HG02885 (cell line): ENCODE data around the gene TSHZ2.

Experiments used
- ATAC-seq: cut with Tn5 transposase; IDR thresholded peaks from one replicate; pipeline ENCODE4 v1.9.1; 2021; ENCODE audit warnings: mild to moderate bottlenecking; ENCODE audit not compliant: unreplicated experiment, poor library complexity

TSHZ2 gene

GRCh38 chr20:53055367-53056067 is 83.4 kb downstream of the TSHZ2 start:
- no peak for ATAC-seq

DNA sequence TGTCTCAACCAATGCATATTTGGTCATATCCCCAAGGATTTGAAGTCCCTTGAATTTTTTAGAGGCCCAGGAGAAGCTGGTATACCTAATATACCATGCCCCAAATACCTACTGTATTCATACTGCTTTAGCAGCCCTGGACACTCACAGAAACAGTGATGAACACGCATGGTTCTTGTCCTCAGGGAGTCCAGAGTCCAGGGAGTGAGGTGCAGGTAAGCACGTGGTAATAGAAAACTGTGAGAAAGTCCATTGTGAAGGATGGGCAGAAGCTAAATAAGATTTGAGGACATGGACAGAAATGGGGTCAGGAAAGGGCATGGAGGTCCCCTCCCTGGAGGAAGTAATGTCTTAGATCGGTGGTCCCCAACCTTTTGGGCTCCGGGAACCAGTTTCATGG is 85.4 kb downstream of the TSHZ2 start:
- no peak for ATAC-seq

DNA sequence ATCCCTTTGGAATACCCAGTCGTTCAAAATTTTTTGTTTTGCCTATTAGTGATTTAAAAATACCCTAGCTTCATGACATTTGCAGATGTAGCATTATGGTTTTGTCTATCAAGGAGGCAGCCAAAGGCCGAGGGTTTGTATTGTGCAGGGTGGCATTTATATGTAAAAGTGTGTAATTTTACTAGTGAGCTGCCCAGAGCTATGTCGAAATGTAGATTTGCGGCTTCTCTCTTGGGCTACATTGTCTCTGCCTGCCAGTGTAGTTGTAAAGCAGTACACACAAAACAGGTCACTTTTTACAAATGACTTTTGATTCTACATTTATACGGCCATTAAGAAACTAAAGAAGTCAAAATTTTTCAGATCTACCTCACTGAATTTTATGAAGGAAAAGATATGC is 87.7 kb downstream of the TSHZ2 start:
- ATAC-seq = no peak

- ATAC-seq = no peak
Measured at GRCh38 chr20:53061192-53062108, 89.3 kb downstream of the TSHZ2 start.

DNA sequence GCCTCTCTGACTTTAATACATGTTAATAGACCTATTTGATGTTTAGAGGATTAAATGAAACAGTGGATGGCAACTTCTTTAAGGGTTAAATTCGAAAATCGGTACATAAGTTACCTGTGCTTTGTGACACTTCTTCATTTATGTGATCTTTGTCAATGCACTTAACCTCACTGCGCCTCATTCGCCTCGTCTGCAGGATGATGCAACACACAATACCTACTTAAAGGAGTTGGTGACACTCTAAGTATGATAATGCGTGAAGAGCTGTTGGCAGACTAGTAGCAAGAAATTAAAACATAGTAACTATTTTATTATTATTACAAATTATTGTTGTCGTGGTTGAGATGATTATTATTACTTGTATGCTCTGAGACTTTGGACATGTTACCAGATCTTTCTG is 92.8 kb downstream of the TSHZ2 start:
- no peak for ATAC-seq

GRCh38 chr20:53068241-53068640 is 96.1 kb downstream of the TSHZ2 start:
- ATAC-seq = no peak

DNA sequence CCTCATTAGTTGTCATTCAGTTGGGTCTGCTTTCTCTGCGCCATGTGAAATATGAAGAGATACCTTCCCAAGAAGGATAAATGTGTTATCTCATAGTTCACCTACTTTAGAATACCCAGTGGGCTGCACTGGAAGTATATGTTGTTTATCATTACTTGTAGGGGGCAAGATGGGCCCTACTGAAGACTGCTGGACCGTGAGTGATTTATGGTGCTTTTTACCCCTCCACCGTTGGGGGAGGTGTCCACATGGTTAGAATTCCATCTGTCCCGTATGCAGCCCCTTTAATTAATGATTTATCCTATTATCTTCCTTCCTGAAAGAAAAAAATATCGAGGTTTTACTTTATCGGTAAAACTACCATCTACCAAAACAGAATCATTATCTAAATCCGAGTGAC is 97.0 kb downstream of the TSHZ2 start:
- no peak for ATAC-seq

DNA sequence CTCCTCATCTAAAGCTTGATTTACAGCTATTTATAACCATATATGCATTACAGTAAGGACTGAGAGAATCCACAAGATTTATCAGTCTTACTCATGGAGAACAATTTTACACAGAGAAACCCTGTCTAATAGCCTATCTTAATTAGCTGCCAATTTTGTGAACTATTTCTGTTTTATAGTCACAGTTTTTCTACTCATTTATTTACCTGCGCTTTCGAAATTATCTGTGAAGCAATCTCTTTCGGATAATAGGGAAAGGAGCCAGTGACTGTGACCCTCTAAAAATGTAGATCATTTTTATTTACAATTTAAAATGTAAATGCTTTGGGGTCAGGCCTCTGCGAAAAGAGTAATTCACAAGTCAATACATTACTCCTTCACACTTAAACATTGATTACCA is 98.1 kb downstream of the TSHZ2 start:
- no peak for ATAC-seq

GRCh38 chr20:53070706-53071392 is 98.7 kb downstream of the TSHZ2 start:
- peak; percentile 59 for ATAC-seq

DNA sequence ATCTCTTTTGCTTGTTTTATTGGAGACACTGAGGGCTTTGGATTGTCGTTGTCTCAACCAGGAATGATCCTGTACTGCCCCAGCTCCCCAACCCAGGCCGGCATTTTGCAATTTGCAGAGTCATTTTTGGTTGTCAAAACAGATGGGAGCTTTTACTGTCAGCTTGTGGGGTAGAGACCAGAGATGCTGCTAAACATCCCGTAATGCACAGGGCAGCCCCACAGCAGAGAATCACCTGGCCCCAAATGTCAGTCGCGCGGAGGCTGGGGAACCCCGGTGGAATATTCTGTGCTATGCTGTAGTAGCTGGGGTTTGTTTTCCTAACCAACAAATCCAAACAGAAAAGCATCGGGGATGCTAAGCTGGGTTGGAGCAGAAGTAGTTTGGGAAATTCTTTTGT is 99.7 kb downstream of the TSHZ2 start:
- ATAC-seq = no peak

DNA sequence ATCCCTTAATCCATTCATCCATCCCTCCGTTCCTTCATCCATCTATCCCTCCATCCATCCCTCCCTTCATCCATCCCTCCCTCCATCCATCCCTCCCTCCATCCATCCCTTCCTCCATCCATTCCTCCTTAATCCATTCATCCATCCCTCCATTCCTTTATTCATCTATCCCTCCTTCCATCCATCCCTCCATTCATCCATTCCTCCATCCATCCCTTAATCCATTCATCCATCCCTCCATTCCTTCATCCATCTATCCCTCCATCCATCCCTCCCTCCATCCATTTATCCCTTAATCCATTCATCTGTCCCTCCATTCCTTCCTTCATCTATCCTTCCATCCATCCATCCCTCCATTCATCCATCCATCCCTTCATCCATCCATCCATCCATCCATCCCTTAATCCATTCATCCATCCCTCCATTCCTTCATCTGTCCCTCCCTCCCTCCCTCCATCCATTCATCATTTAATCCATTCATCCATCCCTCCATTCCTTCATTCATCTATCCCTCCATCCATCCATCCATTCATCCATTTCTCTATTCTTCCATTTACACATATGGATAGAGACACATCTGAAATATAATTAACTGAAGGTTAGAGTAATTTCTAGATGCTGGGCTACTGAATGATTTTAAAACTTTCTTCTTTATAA is 100.9 kb downstream of the TSHZ2 start:
- no peak for ATAC-seq

DNA sequence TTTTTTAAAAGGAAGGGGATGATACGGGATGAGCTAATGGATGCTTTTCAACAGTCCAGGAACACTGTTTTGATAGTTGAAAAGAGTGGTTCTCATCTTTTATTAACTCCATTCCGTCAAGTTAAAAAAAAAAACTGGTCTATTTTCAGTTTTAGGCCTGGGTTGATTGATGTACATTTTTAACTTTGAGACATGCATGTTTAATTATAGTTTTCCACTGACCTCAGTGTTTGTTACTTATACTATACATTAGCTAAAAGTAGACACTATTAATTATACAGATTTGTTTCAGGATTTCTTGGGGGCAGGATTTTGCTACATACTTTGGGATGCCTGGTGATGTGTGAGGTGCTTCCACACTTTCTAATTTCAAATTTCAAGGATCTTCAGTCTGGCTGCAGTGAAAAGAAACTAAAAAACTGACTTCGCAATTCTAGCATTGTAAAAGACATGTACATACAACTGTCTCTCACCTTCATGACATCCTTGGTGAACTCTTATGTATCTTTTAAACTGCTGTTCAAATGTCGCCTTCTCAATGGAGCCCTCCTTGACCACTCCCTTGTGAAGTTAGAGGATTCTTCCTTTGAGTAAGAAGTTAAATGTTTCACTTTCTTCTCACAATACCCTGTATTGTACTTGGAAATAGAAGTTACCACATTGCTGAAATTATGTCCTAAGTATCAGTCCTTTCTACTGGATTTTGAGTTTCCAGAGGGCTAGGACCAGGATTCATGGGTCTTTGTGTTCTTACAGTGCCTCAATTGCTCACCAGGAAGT is 101.7 kb downstream of the TSHZ2 start:
- no peak for ATAC-seq

GRCh38 chr20:53074811-53075314 is 102.7 kb downstream of the TSHZ2 start:
- no peak for ATAC-seq

- ATAC-seq = no peak
Measured at GRCh38 chr20:53076668-53077067, 104.5 kb downstream of the TSHZ2 start.

- ATAC-seq = no peak
Measured at GRCh38 chr20:53077373-53078205, 105.4 kb downstream of the TSHZ2 start.

DNA sequence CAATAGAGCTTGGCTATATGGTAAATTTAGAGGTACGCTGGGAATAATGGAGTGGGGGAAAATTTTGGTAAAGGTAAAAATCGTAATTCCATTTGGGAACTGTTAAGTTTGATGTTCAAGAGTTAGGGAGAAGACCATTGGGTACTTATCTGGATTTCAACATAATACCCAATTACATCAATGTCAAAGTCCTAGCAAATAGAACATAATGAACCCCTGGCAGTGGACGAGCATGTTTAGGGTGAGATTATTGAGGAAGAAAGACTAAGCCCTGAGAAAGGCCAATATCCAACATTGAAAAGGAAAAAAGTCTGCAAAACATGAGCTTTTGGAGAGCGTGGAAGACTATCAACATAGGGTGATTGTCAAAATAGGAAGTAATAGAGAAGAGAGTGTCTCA is 106.6 kb downstream of the TSHZ2 start:
- no peak for ATAC-seq

GRCh38 chr20:53079261-53079691 is 107.1 kb downstream of the TSHZ2 start:
- ATAC-seq = no peak

- ATAC-seq = no peak
Measured at GRCh38 chr20:53079828-53080686, 107.9 kb downstream of the TSHZ2 start.
